A673 (cell line): Measurements from ENCODE around the gene ADM.

Experiments
- CTCF ChIP-seq: fragments of 300-800, 200-600 bp; sonication (generic); conservative IDR thresholded peaks from 2 replicates; pipeline ENCODE4 v1.5.1; 2017; ENCODE audit warnings: low read depth, mild to moderate bottlenecking, antibody characterized with exemption, low read length, moderate library complexity, mixed read lengths
- EZH2 ChIP-seq: fragments of 200-600 bp; sonication (generic); IDR thresholded peaks from 2 replicates; pipeline ENCODE4 v1.6.1; 2017; ENCODE audit warnings: borderline replicate concordance, low read depth, mild to moderate bottlenecking, mixed read lengths, antibody characterized with exemption, low read length; ENCODE audit not compliant: poor library complexity, severe bottlenecking

- TF ChIP-seq CTCF, result no peak
- no peak for TF ChIP-seq EZH2
These were observed 47.1 kb downstream of the ADM start for GRCh38 chr11:10351765-10352641.
